H1 (cell line): Measurements from ENCODE around the gene TAPBPL. TPM values are rescaled to one million over a fixed set of nuclear protein-coding genes. Genes with fewer than 3 reads are reported as not detected.

Source experiments
- CTCF ChIA-PET: fragments of 300-600 bp; sonication (Branson Sonifier 250); formaldehyde crosslinking; loops from one replicate; lab custom pipeline; 2021; ENCODE audit not compliant: partially characterized antibody; lab: Charles Lee
- POLR2A ChIA-PET: fragments of 300-600 bp; sonication (Branson Sonifier 250); formaldehyde crosslinking; loops from one replicate; lab custom pipeline; 2021; ENCODE audit warnings: inconsistent platforms; ENCODE audit not compliant: partially characterized antibody; lab: Charles Lee
- DNase-seq, 2 experiments: peaks; one replicate each; pipeline versions ENCODE4 v3.0.0 to v3.0.0-alpha.2; 2010 to 2022; ENCODE audit warnings: low spot score in 2 of 2, low read depth in 1 of 2, mixed read lengths in 1 of 2
- FAIRE-seq: peaks from 2 replicates; lab custom pipeline; 2011; peaks lifted over from hg19 to GRCh38; lab: Jason Lieb, UNC
- H2AFZ ChIP-seq: 2 replicates; pipeline ENCODE4 v1.8.1; 2012; ENCODE audit warnings: low read length, inconsistent platforms
- H2AK5ac ChIP-seq: 2 replicates; pipeline ENCODE4 v1.6.1; 2013; ENCODE audit warnings: low read depth, low read length
- H2BK120ac ChIP-seq: replicated peaks from 2 replicates; pipeline ENCODE3; 2013; ENCODE audit warnings: low read depth, low read length, inconsistent platforms
- H2BK12ac ChIP-seq: 2 replicates; pipeline ENCODE4 v1.6.1; 2013; ENCODE audit warnings: low read depth, low read length
- H2BK15ac ChIP-seq: 2 replicates; pipeline ENCODE4 v1.6.1; 2013; ENCODE audit warnings: low read length
- H2BK20ac ChIP-seq: 2 replicates; pipeline ENCODE4 v1.6.1; 2013; ENCODE audit warnings: low read length
- H2BK5ac ChIP-seq: 2 replicates; pipeline ENCODE4 v1.6.1; 2013; ENCODE audit warnings: low read depth, low read length
- H3K14ac ChIP-seq: 2 replicates; pipeline ENCODE4 v1.6.1; 2013; ENCODE audit warnings: inconsistent platforms; ENCODE audit not compliant: insufficient read length
- H3K18ac ChIP-seq: 2 replicates; pipeline ENCODE4 v1.6.1; 2013; ENCODE audit warnings: low read length; ENCODE audit errors: extremely low read depth
- H3K23ac ChIP-seq: 2 replicates; pipeline ENCODE4 v1.6.1; 2013; ENCODE audit warnings: inconsistent platforms; ENCODE audit not compliant: insufficient read length
- H3K23me2 ChIP-seq: 2 replicates; pipeline ENCODE4 v1.6.1; 2013; ENCODE audit warnings: low read depth, low read length
- H3K27ac ChIP-seq: 2 replicates; pipeline ENCODE4 v1.6.1; 2011; ENCODE audit warnings: low read depth, low read length, inconsistent platforms
- H3K27me3 ChIP-seq, 4 experiments: replicated peaks in 1 of 4; 1 replicate in 1 of 4; 2 replicates in 3 of 4; pipeline versions ENCODE4 v1.6.1 to v1.8.1; 2011 to 2013; ENCODE audit warnings: low read length in 3 of 4, mild to moderate bottlenecking in 3 of 4, inconsistent platforms in 2 of 4, mixed read lengths in 2 of 4, moderate library complexity in 1 of 4; ENCODE audit not compliant: control insufficient read depth in 3 of 4, insufficient read depth in 3 of 4; ENCODE audit errors: extremely low read depth in 1 of 4
- H3K36me3 ChIP-seq, 4 experiments: 2 replicates each; pipeline versions ENCODE4 v1.6.1 to v1.8.1; 2011 to 2013; ENCODE audit warnings: mild to moderate bottlenecking in 4 of 4, low read length in 3 of 4, moderate library complexity in 2 of 4, control low read depth in 1 of 4, inconsistent platforms in 1 of 4; ENCODE audit not compliant: insufficient read depth in 4 of 4, control insufficient read depth in 2 of 4
- H3K4ac ChIP-seq: replicated peaks from 2 replicates; pipeline ENCODE3; 2013; ENCODE audit warnings: low read length, low read depth, mixed read lengths, inconsistent platforms; ENCODE audit not compliant: insufficient read length
- H3K4me1 ChIP-seq, 4 experiments: replicated peaks in 1 of 4; 1 replicate in 1 of 4; 2 replicates in 3 of 4; pipeline versions ENCODE4 v1.6.1 to v1.8.1; 2011 to 2013; ENCODE audit warnings: low read length in 3 of 4, inconsistent platforms in 2 of 4, mixed read lengths in 1 of 4; ENCODE audit not compliant: insufficient read depth in 4 of 4, control insufficient read depth in 3 of 4
- H3K4me2 ChIP-seq, 2 experiments: 2 replicates each; pipeline versions ENCODE4 v1.6.1 to v1.8.1; 2011 to 2013; ENCODE audit warnings: low read depth in 2 of 2, low read length in 2 of 2, control low read depth in 1 of 2, inconsistent platforms in 1 of 2, mild to moderate bottlenecking in 1 of 2; ENCODE audit not compliant: insufficient read depth in 1 of 2
- H3K4me3 ChIP-seq, 4 experiments: fragments of 200-600, 300-600 bp in 1 of 4; sonication (generic), shearing (Covaris generic), sonication (Bioruptor Twin) in 1 of 4; 2 replicates each; pipeline versions ENCODE4 v1.5.1 to v1.8.1; 2011 to 2016; ENCODE audit warnings: low read length in 4 of 4, low read depth in 3 of 4, control low read depth in 2 of 4, inconsistent platforms in 2 of 4, mild to moderate bottlenecking in 2 of 4, mixed read lengths in 1 of 4, moderate library complexity in 1 of 4; ENCODE audit not compliant: insufficient read depth in 2 of 4; ENCODE audit errors: extremely low read depth in 1 of 4
- H3K56ac ChIP-seq: replicated peaks from 2 replicates; pipeline ENCODE3; 2013; ENCODE audit warnings: low read depth, mild to moderate bottlenecking, mixed read lengths, low read length, inconsistent platforms; ENCODE audit not compliant: insufficient read length
- H3K79me1 ChIP-seq: 2 replicates; pipeline ENCODE4 v1.6.1; 2013; ENCODE audit warnings: low read depth, low read length, control low read depth
- H3K79me2 ChIP-seq, 2 experiments: 2 replicates each; pipeline versions ENCODE4 v1.6.1 to v1.8.1; 2012 to 2013; ENCODE audit warnings: low read length in 2 of 2, mild to moderate bottlenecking in 2 of 2, inconsistent platforms in 1 of 2; ENCODE audit not compliant: insufficient read depth in 2 of 2, control insufficient read depth in 1 of 2
- H3K9ac ChIP-seq, 4 experiments: replicated peaks in 1 of 4; 1 replicate in 1 of 4; 2 replicates in 3 of 4; pipeline versions ENCODE4 v1.6.1 to v1.8.1; 2011 to 2013; ENCODE audit warnings: low read depth in 3 of 4, low read length in 3 of 4, control low read depth in 2 of 4, mild to moderate bottlenecking in 2 of 4, moderate library complexity in 2 of 4, inconsistent platforms in 1 of 4; ENCODE audit errors: extremely low read depth in 1 of 4
- H3K9me3 ChIP-seq, 2 experiments: 2 replicates each; pipeline versions ENCODE4 v1.6.1 to v1.8.1; 2012 to 2013; ENCODE audit warnings: mild to moderate bottlenecking in 2 of 2, moderate library complexity in 2 of 2, control low read depth in 1 of 2, inconsistent platforms in 1 of 2, low read depth in 1 of 2, low read length in 1 of 2, mixed read lengths in 1 of 2; ENCODE audit not compliant: insufficient read depth in 2 of 2
- H4K20me1 ChIP-seq, 2 experiments: replicated peaks in 1 of 2; 2 replicates each; pipeline versions ENCODE3 to v1.8.1; 2011 to 2013; ENCODE audit warnings: inconsistent platforms in 2 of 2, low read length in 2 of 2, mild to moderate bottlenecking in 1 of 2; ENCODE audit not compliant: insufficient read depth in 2 of 2, control insufficient read depth in 1 of 2
- H4K5ac ChIP-seq: 2 replicates; pipeline ENCODE4 v1.6.1; 2013; ENCODE audit warnings: low read length, low read depth, mixed read lengths, inconsistent platforms; ENCODE audit not compliant: insufficient read length
- H4K8ac ChIP-seq: 2 replicates; pipeline ENCODE4 v1.8.0; 2013; ENCODE audit warnings: mild to moderate bottlenecking, moderate library complexity, low read length, inconsistent platforms; ENCODE audit not compliant: insufficient read depth; ENCODE audit errors: extremely low read depth
- H4K91ac ChIP-seq: replicated peaks from 2 replicates; pipeline ENCODE3; 2013; ENCODE audit warnings: low read length, mixed read lengths, inconsistent platforms; ENCODE audit not compliant: insufficient read length
- ASH2L ChIP-seq: fragments of 200-600, 300-600 bp; sonication (generic); IDR thresholded peaks from one replicate; pipeline ENCODE4 v1.7.1; 2017; ENCODE audit warnings: low read length
- BACH1 ChIP-seq: IDR thresholded peaks from 2 replicates; pipeline ENCODE4 v1.6.1; 2012; ENCODE audit warnings: low read length, improper control_type of control experiment
- BRCA1 ChIP-seq: IDR thresholded peaks from 2 replicates; pipeline ENCODE4 v1.6.1; 2012; ENCODE audit warnings: low read depth, low read length, improper control_type of control experiment
- EGR1 ChIP-seq: IDR thresholded peaks from 2 replicates; pipeline ENCODE4 v1.6.1; 2011; ENCODE audit warnings: low read depth, low read length, borderline replicate concordance
- MAFK ChIP-seq: IDR thresholded peaks from 2 replicates; pipeline ENCODE4 v1.6.1; 2012; ENCODE audit warnings: low read depth, mild to moderate bottlenecking, improper control_type of control experiment, low read length
- RAD21 ChIP-seq, 2 experiments: IDR thresholded peaks in 1 of 2; conservative IDR thresholded peaks in 1 of 2; 2 replicates each; pipeline ENCODE4 v1.6.1; 2011; ENCODE audit warnings: low read depth in 2 of 2, low read length in 2 of 2, improper control_type of control experiment in 1 of 2, inconsistent platforms in 1 of 2, mild to moderate bottlenecking in 1 of 2, moderate library complexity in 1 of 2
- SIRT6 ChIP-seq: IDR thresholded peaks from one replicate; pipeline ENCODE4 v1.7.1; 2012; ENCODE audit warnings: low read length, inconsistent platforms
- SP1 ChIP-seq: IDR thresholded peaks from 2 replicates; pipeline ENCODE4 v1.6.1; 2011; ENCODE audit warnings: low read depth, low read length
- ZNF274 ChIP-seq: IDR thresholded peaks from 2 replicates; pipeline ENCODE4 v1.7.0; 2012; ENCODE audit warnings: low read length, borderline replicate concordance; ENCODE audit errors: extremely low read depth
- WGBS, 2 experiments: shearing (Covaris generic) in 1 of 2; methylation state at CpG; one replicate each; pipeline versions ENCODE4 v1.1.6 to v1.1.7; 2013 to 2015; ENCODE audit warnings: low lambda C conversion rate in 2 of 2, mixed read lengths in 2 of 2, inconsistent platforms in 1 of 2, low coverage in 1 of 2, missing lambda C conversion rate in 1 of 2; ENCODE audit not compliant: insufficient replicate concordance in 2 of 2, insufficient coverage in 1 of 2, insufficient read length in 1 of 2; ENCODE audit errors: extremely low coverage in 1 of 2, missing lambda C conversion rate in 1 of 2; 5-methylcytosine and 5-hydroxymethylcytosine counted together
- polyA plus RNA-seq, 7 experiments: library from polyadenylated mRNA; depleted of rRNA in 3 of 7; stranded (reverse) in 5 of 7; unstranded in 2 of 7; fragments of >200 nt in 5 of 7; fragments of 200-250 nt in 2 of 7; gene quantifications; 1 replicate in 5 of 7; 2 replicates in 1 of 7; 4 replicates in 1 of 7; pipeline versions ENCODE4 v1.2.1 to v1.2.3, GENCODE V29; 2011 to 2013; ENCODE audit warnings: missing spikeins in 2 of 7, mixed read lengths in 2 of 7
- total RNA-seq: library from RNA; stranded (reverse); fragmentation: NEBNext Ultra II Directional; extraction: Animal tissue kit (Norgen Biotek cat#: 25700); gene quantifications from 2 replicates; pipeline ENCODE4 v1.2.1, GENCODE V29; 2021
- TF ChIP-seq, protein P1 (sequence below): IDR thresholded peaks from 2 replicates; pipeline ENCODE4 v1.6.1; 2011; ENCODE audit warnings: low read length, improper control_type of control experiment

The TAPBPL gene
- total and polyA plus RNA-seq, 2 of the 8 experiments (the other 6 are each of a cell fraction or from before 2014, with no cell fraction given) = 0.61 to 1.5 TPM

DNA sequence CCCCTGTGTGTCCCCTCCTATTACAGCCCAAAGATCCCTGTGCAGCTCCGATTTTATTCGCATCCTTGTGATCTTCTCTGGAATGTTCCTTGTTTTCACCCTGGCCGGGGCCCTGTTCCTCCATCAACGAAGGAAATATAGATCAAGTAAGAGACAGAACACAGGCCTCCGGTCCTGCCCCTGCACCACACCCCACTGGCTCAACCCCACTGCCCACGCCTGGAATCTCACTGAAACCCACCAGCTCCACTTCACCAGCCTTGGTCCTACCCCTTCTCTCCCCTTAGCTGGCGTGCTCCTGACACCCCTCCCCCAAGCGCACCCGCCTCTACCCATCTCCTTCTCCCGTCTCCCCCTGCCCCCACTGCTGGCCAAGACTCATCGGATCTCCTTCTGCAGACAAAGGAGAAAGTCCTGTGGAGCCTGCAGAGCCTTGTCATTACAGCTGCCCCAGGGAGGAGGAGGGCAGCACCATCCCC lies 934 bp upstream of the TAPBPL start:
- Histone ChIP-seq H3K9ac (peak overlapping the region in 2 of 4 experiments; percentile 1 to 55; a peak in 4 of 7 replicates), H2BK20ac (peak overlapping the region; percentile 93), H2AK5ac (no peak overlapping the region), H3K18ac (peak overlapping the region; percentile 96), H3K9me3 (no peaks in the 10 kb centered on the region), H4K8ac (peak overlapping the region; percentile 93; the same call in 1 of the 2 replicates), H4K91ac (peak overlapping the region; percentile 96), H3K79me2 (no peaks in the 10 kb centered on the region), H3K23ac (no peak overlapping the region), H2BK15ac (peak overlapping the region; percentile 65; the same call in 1 of the 2 replicates), H3K23me2 (no peaks in the 10 kb centered on the region; the same call in 1 of the 2 replicates), H3K14ac (no peak overlapping the region), H3K27me3 (no peaks in the 10 kb centered on the region), H3K4ac (no peak overlapping the region), H3K56ac (peak overlapping the region; percentile 3), H3K4me3 (peak overlapping the region in 3 of 4 experiments; percentile 7 to 42 (median 27); a peak in 4 of 8 replicates), H4K20me1 (no peaks in the 10 kb centered on the region), H2BK5ac (peak overlapping the region; percentile 88), H3K4me1 (peaks cover 23 to 36% (median 31%) of the 10 kb centered on the region in 4 experiments), H2BK12ac (peak overlapping the region; percentile 91), H4K5ac (peak overlapping the region; percentile 81), H3K36me3 (no peaks in the 10 kb centered on the region), H3K27ac (peak overlapping the region; percentile 78), H3K4me2 (peak overlapping the region; percentile 62 to 67), H2AFZ (no peak overlapping the region), H2BK120ac (no peak overlapping the region), H3K79me1 (no peaks in the 10 kb centered on the region)
- FAIRE-seq (no peak), DNase-seq (no peak)
- ChIA-PET CTCF (interaction anchor here (0.6 to 4.4 kb wide), 8 partner anchors 9 to 128 kb away, joined by 3 to 36 read pairs (median 4); no protein-coding TSS in a partner anchor), POLR2A (interaction anchor here (0.7 to 4.9 kb wide), 20 partner anchors 8 to 131 kb away, joined by 3 to 41 read pairs (median 6); partner anchors contain the start of genes CD27, GAPDH, LTBR and MRPL51)
- WGBS, 2 experiments = 31% methylated on average over 9 of the region's 11 CpGs; no CpG with 5 or more reads in 1 of the 2 experiments
- 0 out of 4 replicates have a peak, but pooled peaks of 1 of the 2 experiments have one; percentile 1 for TF ChIP-seq RAD21 (IDR thresholded peaks at IDR 0.05 in 1 of 2, conservative IDR thresholded peaks at IDR 0.05 in 1 of 2; ENCODE audit: low read depth in 2 of 2, low read length in 2 of 2)
- TF ChIP-seq SP1 = peak; percentile 47
- TF ChIP-seq SIRT6 = no peak
- no peak for TF ChIP-seq BRCA1
- TF ChIP-seq MAFK = no peak
- no peak for TF ChIP-seq EGR1
- TF ChIP-seq ZNF274 = no peak
- TF ChIP-seq, protein P1, sequence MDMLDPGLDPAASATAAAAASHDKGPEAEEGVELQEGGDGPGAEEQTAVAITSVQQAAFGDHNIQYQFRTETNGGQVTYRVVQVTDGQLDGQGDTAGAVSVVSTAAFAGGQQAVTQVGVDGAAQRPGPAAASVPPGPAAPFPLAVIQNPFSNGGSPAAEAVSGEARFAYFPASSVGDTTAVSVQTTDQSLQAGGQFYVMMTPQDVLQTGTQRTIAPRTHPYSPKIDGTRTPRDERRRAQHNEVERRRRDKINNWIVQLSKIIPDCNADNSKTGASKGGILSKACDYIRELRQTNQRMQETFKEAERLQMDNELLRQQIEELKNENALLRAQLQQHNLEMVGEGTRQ = no peak
- no peak for TF ChIP-seq BACH1
- peak; percentile 83 for TF ChIP-seq ASH2L
